ENCODE data around the gene ARFIP1. TPM values are rescaled to one million over a fixed set of nuclear protein-coding genes. Genes with fewer than 3 reads are reported as not detected.

The ARFIP1 gene
- polyA plus RNA-seq, 1 donor from 2014 or later = 35.1 TPM

- no peak overlapping the region for H3K4me2 ChIP-seq (ENCODE audit: low read length)
- peaks cover 4% of the 10 kb centered on the region for H3K36me3 ChIP-seq (ENCODE audit: insufficient read depth, low read length)
- H3K27ac ChIP-seq (ENCODE audit: low read length) = no peak overlapping the region
- TF ChIP-seq EZH2 (IDR thresholded peaks at IDR 0.05; ENCODE audit: borderline replicate concordance, insufficient read depth, low read length, poor library complexity, severe bottlenecking) (no peak), REST (IDR thresholded peaks at IDR 0.05; ENCODE audit: borderline replicate concordance) (no peak), POLR2AphosphoS5 (IDR thresholded peaks at IDR 0.05) (no peak), CTCF (IDR thresholded peaks at IDR 0.05; ENCODE audit: poor library complexity, severe bottlenecking) (no peak)
- no peaks in the 10 kb centered on the region for H3K27me3 ChIP-seq (ENCODE audit: insufficient read depth, low read depth, low read length)
- no peak overlapping the region for H3K9ac ChIP-seq (ENCODE audit: low read length)
- no peaks in the 10 kb centered on the region for H3K79me2 ChIP-seq (replicated peaks; ENCODE audit: insufficient read depth, low read length)
- H3K9me3 ChIP-seq (ENCODE audit: low read length) = no peaks in the 10 kb centered on the region
- H2AFZ ChIP-seq (ENCODE audit: low read depth, low read length) = no peak overlapping the region
- H3K4me3 ChIP-seq (ENCODE audit: low read length) = no peak overlapping the region
- peaks cover 5% of the 10 kb centered on the region for H4K20me1 ChIP-seq (ENCODE audit: insufficient read depth)
- no peaks in the 10 kb centered on the region for H3K9me2 ChIP-seq (ENCODE audit: insufficient read depth, low read length)
- no peaks in the 10 kb centered on the region for H3F3A ChIP-seq (ENCODE audit: insufficient read depth, low read length, poor library complexity, severe bottlenecking)
Measured at GRCh38 chr4:152947311-152947710, 167.6 kb downstream of the ARFIP1 start.

GRCh38 chr4:152949930-152950329 lies 170.2 kb downstream of the ARFIP1 start:
- Histone ChIP-seq H3K4me2 (ENCODE audit: low read length) (no peak overlapping the region), H3K9me2 (ENCODE audit: insufficient read depth, low read length) (no peaks in the 10 kb centered on the region), H4K20me1 (ENCODE audit: insufficient read depth) (peaks cover 5% of the 10 kb centered on the region), H2AFZ (ENCODE audit: low read depth, low read length) (no peak overlapping the region), H3K27me3 (ENCODE audit: insufficient read depth, low read depth, low read length) (no peaks in the 10 kb centered on the region), H3K79me2 (replicated peaks; ENCODE audit: insufficient read depth, low read length) (no peaks in the 10 kb centered on the region), H3K9ac (ENCODE audit: low read length) (no peak overlapping the region), H3K27ac (ENCODE audit: low read length) (no peak overlapping the region), H3F3A (ENCODE audit: insufficient read depth, low read length, poor library complexity, severe bottlenecking) (no peaks in the 10 kb centered on the region), H3K9me3 (ENCODE audit: low read length) (no peaks in the 10 kb centered on the region), H3K36me3 (ENCODE audit: insufficient read depth, low read length) (peaks cover 4% of the 10 kb centered on the region), H3K4me3 (ENCODE audit: low read length) (no peak overlapping the region)
- TF ChIP-seq CTCF (IDR thresholded peaks at IDR 0.05; ENCODE audit: poor library complexity, severe bottlenecking) = no peak
- no peak for TF ChIP-seq REST (IDR thresholded peaks at IDR 0.05; ENCODE audit: borderline replicate concordance)
- no peak for TF ChIP-seq RAD21 (conservative IDR thresholded peaks at IDR 0.05)
- no peak for TF ChIP-seq POLR2AphosphoS5 (IDR thresholded peaks at IDR 0.05)
- no peak for TF ChIP-seq EZH2 (IDR thresholded peaks at IDR 0.05; ENCODE audit: borderline replicate concordance, insufficient read depth, low read length, poor library complexity, severe bottlenecking)
- no peak for TF ChIP-seq MXI1 (conservative IDR thresholded peaks at IDR 0.05; ENCODE audit: poor library complexity, severe bottlenecking)
- TF ChIP-seq TAF1 (IDR thresholded peaks at IDR 0.05; ENCODE audit: low read depth) = no peak
- no peak for TF ChIP-seq SMC3 (conservative IDR thresholded peaks at IDR 0.05; ENCODE audit: poor library complexity)
- no peak for TF ChIP-seq EP300 (conservative IDR thresholded peaks at IDR 0.05; ENCODE audit: poor library complexity, severe bottlenecking)
